ENCODE results near the gene VGLL4.
"Not testable (repeated sequence)": the region's sequence is repeated elsewhere in the genome, so short reads cannot be mapped to it uniquely, and the experiment has no call there.

VGLL4 gene

GRCh38 chr3:11546657-11547302 lies 96.9 kb downstream of the VGLL4 start:
- no peak for DNase-seq

GRCh38 chr3:11545186-11545851 lies 98.4 kb downstream of the VGLL4 start:
- DNase-seq: no peak

DNA sequence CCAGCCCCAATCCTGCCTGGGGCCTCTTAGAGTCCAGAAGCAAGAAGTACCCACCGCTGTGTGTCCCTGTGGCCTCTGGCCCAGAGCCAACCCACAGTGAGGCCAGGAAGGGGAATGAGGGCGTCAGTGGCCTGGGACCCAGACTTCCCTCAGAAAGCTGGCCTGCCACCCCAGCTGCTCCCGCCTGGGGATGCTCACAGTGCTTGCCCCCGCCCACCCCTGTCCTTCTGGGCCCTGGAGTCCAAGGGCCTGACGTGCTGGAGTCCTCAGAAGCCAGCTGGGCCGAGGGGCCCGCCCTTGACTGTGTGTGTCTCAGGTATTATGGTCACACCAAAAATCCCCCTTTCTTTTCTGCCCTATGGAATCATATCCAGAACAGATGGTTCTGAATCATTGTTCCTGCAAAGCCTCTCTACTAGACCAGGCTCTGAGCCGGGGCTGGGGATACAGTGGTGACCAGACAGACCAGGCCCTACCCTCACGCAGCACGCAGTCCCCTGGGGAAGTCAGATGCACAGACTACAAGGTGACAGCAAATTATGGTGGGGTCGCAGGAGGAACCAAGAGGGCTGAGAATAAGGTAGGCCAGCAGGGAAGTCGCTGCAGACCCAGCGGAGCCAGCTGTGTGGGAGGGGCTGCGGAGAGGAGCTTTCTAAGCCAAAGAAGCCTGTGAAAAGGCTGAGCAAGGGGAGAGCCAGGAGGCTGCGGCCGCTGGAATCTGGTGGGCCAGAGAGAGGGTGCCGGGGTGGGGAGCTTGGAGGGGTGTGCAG lies 99.1 kb downstream of the VGLL4 start:
- DNase-seq: no peak

GRCh38 chr3:11543948-11544387 lies 99.7 kb downstream of the VGLL4 start:
- no peak for DNase-seq

- DNase-seq: no peak
These were observed 100.4 kb downstream of the VGLL4 start for GRCh38 chr3:11543141-11543947.

DNA sequence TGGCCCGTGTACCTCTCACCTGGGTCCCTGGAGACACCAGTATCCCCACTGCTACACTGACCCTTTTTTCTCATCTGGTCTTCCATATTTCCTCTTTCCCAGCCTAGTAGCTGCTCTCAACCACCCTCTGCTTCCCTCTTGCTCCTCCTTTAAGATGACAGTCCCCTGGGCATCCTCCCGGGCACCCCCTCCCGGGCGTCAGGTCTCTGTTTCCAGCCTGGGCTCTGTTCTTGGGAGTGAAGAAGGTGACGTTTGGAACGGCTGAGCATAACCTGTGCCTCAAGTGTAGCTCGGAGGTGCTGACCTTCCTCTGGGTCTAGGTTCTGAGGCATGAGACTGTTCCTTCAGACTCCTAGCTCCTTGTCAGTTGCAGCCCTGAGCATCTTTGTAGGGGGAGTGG lies 101.2 kb downstream of the VGLL4 start:
- no peak for DNase-seq

- no peak for DNase-seq
These were observed 102.1 kb downstream of the VGLL4 start for GRCh38 chr3:11541321-11542303.

DNA sequence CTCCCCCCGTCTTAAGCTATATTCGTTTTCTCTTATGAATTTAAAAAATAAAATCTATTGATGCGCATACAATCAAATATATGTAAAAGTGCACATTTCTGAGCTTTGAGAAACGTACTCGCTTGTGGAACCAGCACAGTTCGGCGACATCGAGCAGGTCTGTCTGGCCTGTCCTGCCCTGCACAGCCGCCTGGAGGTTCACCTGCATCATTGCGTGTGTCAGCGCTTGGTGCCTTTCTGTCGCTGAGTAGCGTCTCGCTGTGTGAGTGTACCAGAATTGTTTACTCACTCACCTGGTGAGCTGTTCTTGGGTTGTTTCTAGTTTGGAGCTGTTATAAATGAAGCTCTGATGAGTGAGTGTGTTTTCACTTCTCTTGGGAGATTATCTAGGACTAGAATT lies 104.0 kb downstream of the VGLL4 start:
- DNase-seq: no peak

DNA sequence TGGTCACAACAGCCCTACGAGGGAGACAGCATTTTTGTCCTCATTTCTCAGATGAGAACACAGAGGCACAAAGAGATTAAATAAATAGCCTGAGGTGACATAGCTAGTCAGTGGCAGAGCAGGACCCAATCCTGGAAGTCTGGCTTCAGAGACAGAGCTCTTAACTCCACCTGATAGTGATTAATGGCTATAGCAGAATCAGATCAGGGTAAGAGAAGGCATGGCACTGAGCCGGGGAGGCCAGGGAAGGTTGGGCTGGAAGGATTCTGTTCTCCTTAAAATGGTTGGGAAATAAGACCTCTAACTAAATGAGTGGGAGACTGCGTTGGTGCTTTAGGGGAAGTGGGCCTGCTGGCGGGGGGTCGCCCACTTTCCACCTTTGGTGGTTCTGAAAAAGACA lies 104.5 kb downstream of the VGLL4 start:
- DNase-seq: no peak

GRCh38 chr3:11538581-11538980 lies 105.1 kb downstream of the VGLL4 start:
- no peak for DNase-seq

DNA sequence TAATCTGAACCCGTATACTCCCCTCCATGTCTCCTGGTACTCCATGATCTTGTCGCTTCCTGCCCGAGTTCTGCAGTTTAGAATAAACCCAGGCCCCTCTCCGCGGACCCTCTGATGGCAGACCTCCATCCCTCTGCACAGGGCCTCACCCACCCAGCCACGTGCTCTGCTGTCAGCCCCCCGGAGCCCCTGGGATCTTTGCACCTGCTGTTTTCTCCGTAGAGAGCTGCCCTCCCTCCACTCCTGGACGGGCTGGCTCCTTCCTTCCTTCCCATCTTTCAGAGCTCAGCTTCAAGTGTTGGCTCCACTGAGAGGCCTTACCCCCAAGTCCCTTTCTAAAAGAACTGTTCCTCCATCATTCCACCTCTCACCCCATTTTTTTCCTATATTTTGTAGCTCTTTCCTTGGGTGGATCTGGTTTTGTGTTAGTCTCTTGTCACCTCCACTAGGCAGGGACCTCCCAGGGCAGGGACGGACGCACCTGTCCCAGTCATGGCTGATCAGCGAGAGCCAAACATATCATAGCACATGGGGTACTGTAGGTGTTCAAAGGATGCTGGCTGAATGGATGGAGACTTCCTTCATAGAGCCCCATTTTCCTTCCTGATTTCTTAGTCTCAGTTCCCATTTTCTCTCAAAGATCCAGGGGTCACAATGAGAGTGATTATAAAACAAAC lies 106.6 kb downstream of the VGLL4 start:
- no peak for DNase-seq

GRCh38 chr3:11536132-11536935 lies 107.4 kb downstream of the VGLL4 start:
- DNase-seq: no peak

GRCh38 chr3:11535243-11535960 lies 108.3 kb downstream of the VGLL4 start:
- DNase-seq: no peak

DNA sequence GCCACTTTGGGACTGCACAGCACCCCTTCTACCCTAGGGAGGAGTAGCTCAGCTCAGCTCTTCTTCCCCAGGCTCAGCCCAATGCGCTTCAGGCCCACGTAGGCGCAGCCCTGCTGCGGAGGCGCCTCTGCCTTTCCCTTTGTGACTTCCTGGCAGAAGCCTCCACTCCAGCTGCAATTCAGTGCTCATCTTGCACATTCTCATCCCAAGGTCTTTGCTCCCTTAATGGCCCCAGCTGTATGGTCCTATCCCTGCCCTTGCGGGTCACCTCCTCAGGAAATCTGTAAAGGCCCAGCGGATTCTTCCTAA lies 109.0 kb downstream of the VGLL4 start:
- no peak for DNase-seq

- DNase-seq: no peak
These were observed 109.5 kb downstream of the VGLL4 start for GRCh38 chr3:11534011-11534792.

DNA sequence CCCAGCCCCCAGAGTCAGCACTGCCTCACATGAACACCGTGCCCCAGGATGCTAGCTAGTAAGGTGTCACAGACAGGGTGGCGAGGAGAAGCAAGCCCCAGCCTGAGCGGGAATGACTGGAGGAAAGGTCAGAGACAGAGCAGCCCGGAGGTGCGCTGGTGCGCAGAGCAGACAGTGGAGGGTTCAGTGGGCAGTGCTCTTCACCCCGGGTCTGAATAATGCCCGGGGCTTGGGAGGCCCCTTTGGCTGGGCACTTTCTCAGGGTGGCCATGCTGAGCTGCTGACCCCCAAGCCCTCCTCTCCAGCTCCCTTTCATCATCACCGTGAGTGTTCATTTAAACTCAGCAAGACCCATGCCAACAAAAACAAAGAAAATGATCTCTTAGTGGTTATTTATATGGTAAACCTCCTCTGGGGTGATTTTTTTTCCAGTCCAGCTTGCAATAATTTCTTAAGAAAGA lies 110.8 kb downstream of the VGLL4 start:
- DNase-seq: no peak

DNA sequence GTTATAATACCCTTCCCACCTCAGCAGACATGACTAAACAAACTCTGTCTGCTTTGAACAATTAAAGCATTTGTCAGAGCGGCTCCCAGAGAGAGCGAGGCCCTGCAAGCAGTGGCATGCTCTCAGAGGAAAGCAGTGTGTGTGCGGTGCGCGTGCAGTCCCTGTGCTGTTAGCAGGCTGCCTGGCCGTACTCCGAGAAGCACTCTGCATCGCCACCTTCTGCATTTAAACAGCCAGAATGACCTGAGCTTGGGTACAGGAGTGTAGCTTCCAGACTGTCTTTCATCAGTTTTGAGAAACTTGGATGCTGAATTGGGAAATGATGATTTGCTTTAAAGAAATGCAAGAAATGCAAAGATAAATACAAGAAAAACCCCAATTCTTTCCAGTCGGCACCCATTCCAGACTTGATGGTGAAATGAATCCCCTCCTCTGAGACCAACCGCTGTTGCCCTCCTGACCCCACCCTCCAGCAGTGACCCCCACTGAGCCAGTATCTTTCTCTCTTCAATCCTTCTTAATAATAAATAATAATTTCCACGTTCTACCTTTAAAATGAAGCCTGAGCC lies 113.5 kb downstream of the VGLL4 start:
- no peak for DNase-seq

DNA sequence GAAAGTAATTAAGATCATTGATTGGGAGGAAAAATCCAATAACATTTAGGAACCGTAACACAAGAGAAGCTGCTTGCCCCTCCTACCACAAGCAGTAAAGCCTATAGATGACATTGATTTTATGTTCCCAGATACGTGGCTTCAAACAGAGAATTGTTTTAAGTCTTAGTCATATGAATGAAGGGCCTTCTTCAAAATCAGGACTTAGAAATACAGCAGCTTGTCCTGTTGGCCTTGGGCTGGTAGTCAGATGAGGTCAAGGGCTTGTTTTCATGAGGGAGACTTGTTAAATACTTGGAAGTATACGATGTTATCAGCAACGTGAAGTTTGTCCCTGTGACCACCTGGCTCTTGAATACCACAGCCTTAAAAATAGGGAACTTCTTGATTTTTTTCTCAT lies 114.4 kb downstream of the VGLL4 start:
- DNase-seq: no peak

DNA sequence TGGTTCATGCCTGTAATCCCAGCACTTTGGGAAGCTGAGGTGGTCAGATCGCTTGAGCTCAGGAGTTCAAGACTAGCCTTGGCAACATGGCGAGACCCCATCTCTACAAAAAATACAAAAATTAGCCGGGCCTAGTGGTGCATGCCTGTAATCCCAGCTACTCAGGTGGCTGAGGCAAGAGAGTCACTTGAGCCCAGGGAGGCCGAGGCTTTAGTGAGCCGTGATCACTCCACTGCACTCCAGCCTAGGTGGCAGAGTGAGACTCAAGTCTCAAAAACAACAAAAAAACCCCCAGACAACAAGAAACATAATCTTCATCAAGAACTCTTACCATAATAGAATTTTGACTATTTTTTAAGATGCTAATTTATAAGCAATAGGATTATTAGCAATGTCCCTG lies 117.6 kb downstream of the VGLL4 start:
- not testable (repeated sequence) for DNase-seq
